HG02759 (cell line): Measurements from ENCODE around the gene ATAD3A.
"Not testable (repeated sequence)": the region's sequence is repeated elsewhere in the genome, so short reads cannot be mapped to it uniquely, and the experiment has no call there.

Experiments
- ATAC-seq: cut with Tn5 transposase; IDR thresholded peaks from one replicate; pipeline ENCODE4 v1.9.1; 2021; ENCODE audit warnings: mild to moderate bottlenecking, moderate library complexity; ENCODE audit not compliant: unreplicated experiment

ATAD3A gene

GRCh38 chr1:1511533-1512285 is at the start of gene ATAD3A:
Gene ATAD3A (plus strand): TSS chr1:1512162. CDS start chr1:1512269, 107 bp downstream.
- ATAC-seq = peak; percentile 89

GRCh38 chr1:1462318-1462966 is 49.5 kb upstream of the ATAD3A start:
- no peak for ATAC-seq

GRCh38 chr1:1463312-1463711 is 48.6 kb upstream of the ATAD3A start:
- ATAC-seq = no peak

- ATAC-seq = not testable (repeated sequence)
These were observed 43.6 kb upstream of the ATAD3A start for GRCh38 chr1:1468196-1468985.

- no peak for ATAC-seq
These were observed 41.2 kb upstream of the ATAD3A start for GRCh38 chr1:1470626-1471388.

GRCh38 chr1:1471389-1472052 is 40.4 kb upstream of the ATAD3A start, which contains the start of gene ATAD3B:
Gene ATAD3B (plus strand): TSS chr1:1471765. CDS start chr1:1471885, 120 bp downstream.
- peak; percentile 92 for ATAC-seq

GRCh38 chr1:1472053-1472876 is 39.7 kb upstream of the ATAD3A start:
- ATAC-seq = peak; percentile 28

GRCh38 chr1:1476011-1476410 is 36.0 kb upstream of the ATAD3A start:
- ATAC-seq = not testable (repeated sequence)

GRCh38 chr1:1477206-1477605 is 34.8 kb upstream of the ATAD3A start:
- no peak for ATAC-seq

- ATAC-seq = no peak
These were observed 32.1 kb upstream of the ATAD3A start for GRCh38 chr1:1479547-1480487.

GRCh38 chr1:1480488-1480867 is 31.5 kb upstream of the ATAD3A start:
- not testable (repeated sequence) for ATAC-seq

GRCh38 chr1:1481811-1482210 is 30.2 kb upstream of the ATAD3A start:
- ATAC-seq = not testable (repeated sequence)

GRCh38 chr1:1482856-1483255 is 29.1 kb upstream of the ATAD3A start:
- ATAC-seq = no peak

GRCh38 chr1:1483714-1484113 is 28.2 kb upstream of the ATAD3A start:
- no peak for ATAC-seq

- not testable (repeated sequence) for ATAC-seq
These were observed 26.8 kb upstream of the ATAD3A start for GRCh38 chr1:1484976-1485750.

- not testable (repeated sequence) for ATAC-seq
These were observed 26.1 kb upstream of the ATAD3A start for GRCh38 chr1:1485755-1486317.

- no peak for ATAC-seq
These were observed 24.3 kb upstream of the ATAD3A start for GRCh38 chr1:1487701-1488100.
